Skeletal muscle satellite cell (primary cell): Measurements from ENCODE around the gene ARSG.

Experiments
- H3K27me3 ChIP-seq: 2 replicates; pipeline ENCODE4 v1.7.0; 2013; ENCODE audit warnings: low read length; ENCODE audit not compliant: control insufficient read depth, insufficient read depth
- H3K36me3 ChIP-seq: 2 replicates; pipeline ENCODE4 v1.7.0; 2013; ENCODE audit warnings: mild to moderate bottlenecking, control low read depth, low read length; ENCODE audit not compliant: insufficient read depth
- H3K4me1 ChIP-seq: 2 replicates; pipeline ENCODE4 v1.7.0; 2013; ENCODE audit warnings: low read length; ENCODE audit not compliant: control insufficient read depth, insufficient read depth
- H3K4me2 ChIP-seq: 2 replicates; pipeline ENCODE4 v1.7.0; 2013; ENCODE audit warnings: mild to moderate bottlenecking, low read length
- H3K4me3 ChIP-seq: 2 replicates; pipeline ENCODE4 v1.7.0; 2013; ENCODE audit warnings: low read length
- H3K9ac ChIP-seq: 2 replicates; pipeline ENCODE4 v1.7.0; 2013; ENCODE audit warnings: mild to moderate bottlenecking, low read depth, low read length, moderate library complexity
- H3K9me3 ChIP-seq: replicated peaks from 2 replicates; pipeline ENCODE4 v1.7.0; 2013; ENCODE audit warnings: mild to moderate bottlenecking, control low read depth, low read length

ARSG gene

GRCh38 chr17:68310152-68310551 is 18.9 kb downstream of the ARSG start:
- H3K36me3 ChIP-seq = no peaks in the 10 kb centered on the region

GRCh38 chr17:68314916-68315535 is 23.7 kb downstream of the ARSG start:
- no peaks in the 10 kb centered on the region for H3K36me3 ChIP-seq
- H3K9ac ChIP-seq = no peak overlapping the region
- H3K4me1 ChIP-seq = peaks cover 24% of the 10 kb centered on the region
- H3K9me3 ChIP-seq = no peaks in the 10 kb centered on the region
- no peak overlapping the region for H3K4me3 ChIP-seq
- no peaks in the 10 kb centered on the region for H3K27me3 ChIP-seq
- no peak overlapping the region for H3K4me2 ChIP-seq

More at GRCh38 chr17:68310152-68310551, 18.9 kb downstream of the ARSG start:
- Histone ChIP-seq H3K27me3 (no peaks in the 10 kb centered on the region), H3K9me3 (no peaks in the 10 kb centered on the region), H3K4me1 (peaks cover 16% of the 10 kb centered on the region), H3K4me3 (no peak overlapping the region), H3K9ac (no peak overlapping the region), H3K4me2 (no peak overlapping the region)

GRCh38 chr17:68315930-68316329 is 24.6 kb downstream of the ARSG start:
- H3K4me2 ChIP-seq = no peak overlapping the region
- no peaks in the 10 kb centered on the region for H3K27me3 ChIP-seq
- H3K4me1 ChIP-seq = peaks cover 24% of the 10 kb centered on the region
- no peaks in the 10 kb centered on the region for H3K9me3 ChIP-seq
- no peaks in the 10 kb centered on the region for H3K36me3 ChIP-seq
- no peak overlapping the region for H3K9ac ChIP-seq
- no peak overlapping the region for H3K4me3 ChIP-seq

GRCh38 chr17:68317458-68317857 is 26.2 kb downstream of the ARSG start:
- H3K4me3 ChIP-seq = no peak overlapping the region
- H3K27me3 ChIP-seq = no peaks in the 10 kb centered on the region
- H3K9ac ChIP-seq = no peak overlapping the region
- no peak overlapping the region for H3K4me2 ChIP-seq
- peaks cover 18% of the 10 kb centered on the region for H3K4me1 ChIP-seq
- no peaks in the 10 kb centered on the region for H3K36me3 ChIP-seq
- H3K9me3 ChIP-seq = no peaks in the 10 kb centered on the region

- no peaks in the 10 kb centered on the region for H3K36me3 ChIP-seq
- no peak overlapping the region for H3K9ac ChIP-seq
- H3K4me1 ChIP-seq = peaks cover 9% of the 10 kb centered on the region
- no peak overlapping the region for H3K4me2 ChIP-seq
- H3K9me3 ChIP-seq = no peaks in the 10 kb centered on the region
- no peak overlapping the region for H3K4me3 ChIP-seq
- H3K27me3 ChIP-seq = no peaks in the 10 kb centered on the region
Measured at GRCh38 chr17:68318103-68318991, 27.1 kb downstream of the ARSG start.

GRCh38 chr17:68319410-68320162 is 28.3 kb downstream of the ARSG start:
- Histone ChIP-seq H3K4me2 (no peak overlapping the region), H3K27me3 (no peaks in the 10 kb centered on the region), H3K9ac (no peak overlapping the region), H3K36me3 (no peaks in the 10 kb centered on the region), H3K4me1 (peaks cover 8% of the 10 kb centered on the region), H3K4me3 (no peak overlapping the region), H3K9me3 (no peaks in the 10 kb centered on the region)

- Histone ChIP-seq H3K4me1 (peaks cover 8% of the 10 kb centered on the region), H3K27me3 (no peaks in the 10 kb centered on the region)
Measured at GRCh38 chr17:68320311-68320865, 29.1 kb downstream of the ARSG start.

GRCh38 chr17:68320943-68321555 is 29.8 kb downstream of the ARSG start:
- Histone ChIP-seq H3K9me3 (no peaks in the 10 kb centered on the region), H3K36me3 (no peaks in the 10 kb centered on the region), H3K27me3 (no peaks in the 10 kb centered on the region), H3K4me1 (peaks cover 8% of the 10 kb centered on the region), H3K4me2 (no peak overlapping the region), H3K9ac (no peak overlapping the region), H3K4me3 (no peak overlapping the region)

More at GRCh38 chr17:68320311-68320865, 29.1 kb downstream of the ARSG start:
- H3K9me3 ChIP-seq = no peaks in the 10 kb centered on the region
- H3K9ac ChIP-seq = no peak overlapping the region
- H3K4me3 ChIP-seq = no peak overlapping the region
- no peak overlapping the region for H3K4me2 ChIP-seq
- no peaks in the 10 kb centered on the region for H3K36me3 ChIP-seq

- Histone ChIP-seq H3K4me2 (no peak overlapping the region), H3K9me3 (no peaks in the 10 kb centered on the region), H3K4me3 (no peak overlapping the region)
Measured at GRCh38 chr17:68321556-68321954, 30.3 kb downstream of the ARSG start.

GRCh38 chr17:68322630-68323029 is 31.3 kb downstream of the ARSG start:
- Histone ChIP-seq H3K4me2 (no peak overlapping the region), H3K4me1 (peaks cover 8% of the 10 kb centered on the region), H3K27me3 (peaks cover 5% of the 10 kb centered on the region), H3K9me3 (no peaks in the 10 kb centered on the region), H3K36me3 (no peaks in the 10 kb centered on the region), H3K9ac (no peak overlapping the region), H3K4me3 (no peak overlapping the region)

More at GRCh38 chr17:68321556-68321954, 30.3 kb downstream of the ARSG start:
- Histone ChIP-seq H3K9ac (no peak overlapping the region), H3K27me3 (no peaks in the 10 kb centered on the region), H3K4me1 (peaks cover 8% of the 10 kb centered on the region), H3K36me3 (no peaks in the 10 kb centered on the region)

GRCh38 chr17:68324114-68324513 is 32.8 kb downstream of the ARSG start:
- Histone ChIP-seq H3K4me3 (no peak overlapping the region), H3K9me3 (no peaks in the 10 kb centered on the region), H3K4me1 (no peaks in the 10 kb centered on the region), H3K9ac (no peak overlapping the region), H3K27me3 (peaks cover 5% of the 10 kb centered on the region), H3K36me3 (no peaks in the 10 kb centered on the region), H3K4me2 (no peak overlapping the region)
